Immature natural killer cell (primary cell): Measurements from ENCODE around the gene AK3. TPM values are rescaled to one million over a fixed set of nuclear protein-coding genes. Genes with fewer than 3 reads are reported as not detected.
"Not testable (repeated sequence)": the region's sequence is repeated elsewhere in the genome, so short reads cannot be mapped to it uniquely, and the experiment has no call there.

Experiments used
- DNase-seq, 3 donors: peaks; one replicate each; pipeline ENCODE4 v3.0.0; 2022; ENCODE audit warnings: mixed read lengths in 1 of 3
- H3K27ac Mint-ChIP-seq, 6 donors: one replicate each; pipeline ENCODE4 v1.8.0; 2020; ENCODE audit warnings: mixed read lengths in 6 of 6, mild to moderate bottlenecking in 5 of 6, inconsistent platforms in 4 of 6, moderate library complexity in 3 of 6
- H3K27me3 Mint-ChIP-seq, 3 donors: one replicate each; pipeline ENCODE4 v1.8.0; 2020 to 2021; ENCODE audit warnings: low read depth in 3 of 3, mild to moderate bottlenecking in 3 of 3, mixed read lengths in 3 of 3, moderate library complexity in 3 of 3, inconsistent platforms in 1 of 3
- H3K36me3 Mint-ChIP-seq, 3 donors: one replicate each; pipeline ENCODE4 v1.8.0; 2020; ENCODE audit warnings: mixed read lengths in 3 of 3, inconsistent platforms in 2 of 3, mild to moderate bottlenecking in 2 of 3
- H3K4me1 Mint-ChIP-seq, 2 donors: one replicate each; pipeline ENCODE4 v1.8.0; 2020; ENCODE audit warnings: inconsistent platforms in 2 of 2, mild to moderate bottlenecking in 2 of 2, mixed read lengths in 2 of 2, moderate library complexity in 1 of 2
- H3K4me3 Mint-ChIP-seq, 5 donors: one replicate each; pipeline ENCODE4 v1.8.0; 2020; ENCODE audit warnings: mild to moderate bottlenecking in 5 of 5, mixed read lengths in 5 of 5, inconsistent platforms in 3 of 5, moderate library complexity in 3 of 5
- H3K9me3 Mint-ChIP-seq, 6 donors: one replicate each; pipeline ENCODE4 v1.8.0; 2020; ENCODE audit warnings: mild to moderate bottlenecking in 6 of 6, mixed read lengths in 6 of 6, inconsistent platforms in 4 of 6, moderate library complexity in 3 of 6
- polyA plus RNA-seq, 3 donors: library from polyadenylated mRNA; unstranded; fragments of 300-500 nt; fragmentation: Illumina TruSeq; gene quantifications; one replicate each; pipeline ENCODE4 v1.2.3, GENCODE V29; 2021

The AK3 gene
- 10 to 100 TPM; 36.0 to 41.2 (median 37.2) TPM for polyA plus RNA-seq

- DNase-seq: peak; percentile 89 to 92 (median 91)
- no peaks in the 10 kb centered on the region for H3K9me3 Mint-ChIP-seq
- peaks cover 2 to 7% (median 4%) of the 10 kb centered on the region in 3 donors for H3K27me3 Mint-ChIP-seq
- peak within 1 kb of the TSS; percentile 87 to 97 (median 93) for H3K4me3 Mint-ChIP-seq
- peaks cover 30 to 34% of the 10 kb centered on the region in 2 donors for H3K4me1 Mint-ChIP-seq
- H3K36me3 Mint-ChIP-seq: no peaks in the 10 kb centered on the region
- H3K27ac Mint-ChIP-seq: peak within 1 kb of the TSS; percentile 88 to 97 (median 92)
Measured at GRCh38 chr9:4740638-4741364, at the start of gene AK3. TSS of gene AK3 (minus strand) at chr9:4741202. CDS start at chr9:4741087, 115 bp downstream.

GRCh38 chr9:4788703-4789102 is 47.7 kb upstream of the AK3 start:
- peaks cover 11 to 27% (median 11%) of the 10 kb centered on the region in 3 donors for H3K27me3 Mint-ChIP-seq
- no peaks in the 10 kb centered on the region for H3K9me3 Mint-ChIP-seq
- H3K27ac Mint-ChIP-seq: no peak overlapping the region
- no peak for DNase-seq
- H3K36me3 Mint-ChIP-seq: no peaks in the 10 kb centered on the region
- no peak overlapping the region for H3K4me3 Mint-ChIP-seq
- peaks cover 15 to 18% of the 10 kb centered on the region in 2 donors for H3K4me1 Mint-ChIP-seq

- Mint-ChIP-seq H3K4me3 (no peak overlapping the region), H3K9me3 (no peaks in the 10 kb centered on the region), H3K27me3 (peaks cover 8 to 26% (median 15%) of the 10 kb centered on the region in 3 donors), H3K27ac (no peak overlapping the region), H3K4me1 (peaks cover 10 to 14% of the 10 kb centered on the region in 2 donors), H3K36me3 (no peaks in the 10 kb centered on the region)
- no peak for DNase-seq
Measured at GRCh38 chr9:4787876-4788275, 46.9 kb upstream of the AK3 start.

GRCh38 chr9:4786599-4786998 is 45.6 kb upstream of the AK3 start:
- DNase-seq: no peak
- Mint-ChIP-seq H3K27ac (no peak overlapping the region), H3K9me3 (no peaks in the 10 kb centered on the region), H3K4me1 (peaks cover under 1 to 6% of the 10 kb centered on the region in 2 donors), H3K36me3 (no peaks in the 10 kb centered on the region), H3K27me3 (peaks cover 7 to 19% (median 11%) of the 10 kb centered on the region in 3 donors), H3K4me3 (no peak overlapping the region)

DNA sequence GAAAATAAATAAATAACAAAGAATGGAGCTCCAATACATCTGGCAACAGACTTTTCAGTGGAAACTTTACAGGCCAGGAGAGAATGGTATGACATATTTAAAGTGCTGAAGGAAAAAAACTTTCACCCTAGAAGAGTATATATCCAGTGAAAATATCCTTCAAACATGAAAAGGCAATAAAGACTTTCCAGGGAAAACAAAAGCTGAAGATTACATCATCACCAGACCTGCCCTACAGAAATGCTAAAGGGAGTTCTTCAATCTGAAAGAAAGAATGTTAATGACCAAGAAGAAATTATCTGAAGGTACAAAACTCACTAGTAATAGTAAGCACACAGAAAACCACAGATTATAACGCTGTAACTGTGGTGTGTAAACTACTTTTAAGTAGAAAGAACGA is 43.4 kb upstream of the AK3 start:
- peaks cover 7 to 15% (median 11%) of the 10 kb centered on the region in 3 donors for H3K27me3 Mint-ChIP-seq
- H3K4me1 Mint-ChIP-seq: no peaks in the 10 kb centered on the region
- H3K4me3 Mint-ChIP-seq: no peak overlapping the region
- DNase-seq: no peak
- H3K9me3 Mint-ChIP-seq: no peaks in the 10 kb centered on the region
- H3K27ac Mint-ChIP-seq: no peak overlapping the region
- no peaks in the 10 kb centered on the region for H3K36me3 Mint-ChIP-seq

GRCh38 chr9:4783191-4783590 is 42.2 kb upstream of the AK3 start:
- peaks cover 5 to 13% (median 11%) of the 10 kb centered on the region in 3 donors for H3K27me3 Mint-ChIP-seq
- not testable (repeated sequence) for H3K9me3 Mint-ChIP-seq, H3K4me1 Mint-ChIP-seq, H3K4me3 Mint-ChIP-seq, H3K27ac Mint-ChIP-seq, H3K36me3 Mint-ChIP-seq, DNase-seq

DNA sequence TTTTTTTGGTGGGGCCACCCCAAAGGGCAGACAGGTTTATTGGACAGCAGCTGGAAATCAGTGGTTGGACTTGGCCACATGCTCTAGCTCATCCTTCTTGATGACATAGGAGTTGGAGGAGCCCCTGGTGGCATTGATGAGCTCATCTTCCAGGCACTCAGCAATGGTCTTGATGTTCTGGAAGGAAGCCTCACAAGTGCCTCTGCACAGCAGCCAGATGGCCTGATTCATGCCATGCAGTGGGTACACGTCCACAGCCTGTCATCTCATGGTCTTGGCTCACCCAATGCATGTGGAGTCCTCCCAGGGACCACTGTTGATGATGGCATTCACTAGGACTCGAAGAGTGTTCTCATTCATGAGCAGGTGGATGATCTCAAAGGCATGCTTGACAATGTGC is 40.4 kb upstream of the AK3 start:
- H3K4me3 Mint-ChIP-seq: no peak overlapping the region
- DNase-seq: no peak
- H3K36me3 Mint-ChIP-seq: no peaks in the 10 kb centered on the region
- H3K27me3 Mint-ChIP-seq: peaks cover 0 to 6% (median 6%) of the 10 kb centered on the region in 3 donors
- H3K9me3 Mint-ChIP-seq: no peaks in the 10 kb centered on the region
- H3K27ac Mint-ChIP-seq: no peak overlapping the region
- no peaks in the 10 kb centered on the region for H3K4me1 Mint-ChIP-seq

- H3K9me3 Mint-ChIP-seq: no peaks in the 10 kb centered on the region
- H3K36me3 Mint-ChIP-seq: no peaks in the 10 kb centered on the region
- H3K4me1 Mint-ChIP-seq: no peaks in the 10 kb centered on the region
- H3K4me3 Mint-ChIP-seq: no peak overlapping the region
- H3K27ac Mint-ChIP-seq: no peak overlapping the region
- H3K27me3 Mint-ChIP-seq: peaks cover 0 to 6% (median 5%) of the 10 kb centered on the region in 3 donors
- no peak for DNase-seq
Measured at GRCh38 chr9:4780651-4781050, 39.6 kb upstream of the AK3 start.

DNA sequence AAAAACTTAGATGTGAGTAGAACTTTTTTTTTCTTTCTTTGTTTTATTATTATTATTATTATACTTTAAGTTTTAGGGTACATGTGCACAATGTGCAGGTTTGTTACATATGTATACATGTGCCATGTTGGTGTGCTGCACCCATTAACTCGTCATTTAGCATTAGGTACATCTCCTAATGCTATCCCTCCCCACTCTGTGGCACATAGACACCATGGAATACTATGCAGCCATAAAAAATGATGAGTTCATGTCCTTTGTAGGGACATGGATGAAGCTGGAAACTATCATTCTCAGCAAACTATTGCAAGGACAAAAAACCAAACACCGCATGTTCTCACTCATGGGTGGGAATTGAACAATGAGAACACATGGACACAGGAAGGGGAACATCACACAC is 34.0 kb upstream of the AK3 start:
- H3K4me3 Mint-ChIP-seq, H3K4me1 Mint-ChIP-seq, H3K9me3 Mint-ChIP-seq, H3K27ac Mint-ChIP-seq, H3K27me3 Mint-ChIP-seq, H3K36me3 Mint-ChIP-seq, DNase-seq: not testable (repeated sequence)

DNA sequence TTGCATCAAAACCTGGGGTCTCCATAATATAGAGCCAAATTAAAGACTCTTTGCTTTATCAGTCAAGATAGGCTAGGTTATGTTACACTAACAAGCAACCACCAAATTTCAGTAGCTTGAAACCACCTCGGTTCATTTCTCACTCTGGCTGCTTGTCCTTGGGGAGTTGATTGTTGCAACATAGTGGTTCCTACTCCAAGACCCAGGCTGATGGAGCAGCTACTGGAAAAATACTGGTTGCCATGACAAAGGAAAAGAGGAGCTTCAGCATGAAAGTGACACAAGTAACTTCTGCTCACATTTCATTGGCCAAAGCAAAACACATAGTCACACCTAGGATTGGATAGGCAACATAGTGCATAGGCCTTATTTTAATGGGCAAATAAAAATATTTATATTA is 33.2 kb upstream of the AK3 start:
- Mint-ChIP-seq H3K36me3 (no peaks in the 10 kb centered on the region), H3K4me3 (no peak overlapping the region), H3K27ac (no peak overlapping the region), H3K27me3 (peaks cover 0 to 4% (median 3%) of the 10 kb centered on the region in 3 donors), H3K9me3 (no peaks in the 10 kb centered on the region), H3K4me1 (no peaks in the 10 kb centered on the region)
- no peak for DNase-seq

DNA sequence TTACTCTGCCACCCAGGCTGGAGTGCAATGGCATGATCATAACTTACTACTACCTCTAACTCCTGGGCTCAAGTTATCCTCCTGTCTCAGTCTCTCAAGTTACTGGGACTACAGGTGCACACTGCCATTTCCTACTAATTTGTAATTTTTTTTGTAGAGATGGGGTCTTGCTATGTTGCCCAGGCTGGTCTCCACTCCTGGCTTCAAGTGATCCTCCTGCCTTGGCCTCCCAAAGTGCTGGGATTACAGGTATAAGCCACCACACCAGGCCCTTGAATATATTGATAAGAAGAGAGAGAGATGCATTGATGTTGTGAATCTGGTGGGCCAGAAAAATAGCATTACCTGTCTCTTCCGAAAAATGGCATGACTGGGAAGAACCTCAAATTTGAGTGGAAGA is 30.8 kb upstream of the AK3 start:
- no peak overlapping the region for H3K4me3 Mint-ChIP-seq
- peaks cover 0 to 4% (median 2%) of the 10 kb centered on the region in 3 donors for H3K27me3 Mint-ChIP-seq
- no peak for DNase-seq
- no peaks in the 10 kb centered on the region for H3K9me3 Mint-ChIP-seq
- H3K36me3 Mint-ChIP-seq: no peaks in the 10 kb centered on the region
- H3K4me1 Mint-ChIP-seq: no peaks in the 10 kb centered on the region
- no peak overlapping the region for H3K27ac Mint-ChIP-seq

GRCh38 chr9:4769321-4770080 is 28.5 kb upstream of the AK3 start:
- Mint-ChIP-seq H3K27ac (no peak overlapping the region), H3K4me3 (no peak overlapping the region), H3K9me3 (no peaks in the 10 kb centered on the region), H3K27me3 (peaks cover 0 to 4% (median 2%) of the 10 kb centered on the region in 3 donors), H3K4me1 (no peaks in the 10 kb centered on the region), H3K36me3 (no peaks in the 10 kb centered on the region)
- no peak for DNase-seq

- Mint-ChIP-seq H3K4me3 (no peak overlapping the region), H3K36me3 (no peaks in the 10 kb centered on the region), H3K27ac (no peak overlapping the region), H3K4me1 (no peaks in the 10 kb centered on the region), H3K27me3 (peaks cover 1 to 4% (median 2%) of the 10 kb centered on the region in 3 donors), H3K9me3 (no peaks in the 10 kb centered on the region)
- DNase-seq: no peak
Measured at GRCh38 chr9:4768681-4769080, 27.7 kb upstream of the AK3 start.

DNA sequence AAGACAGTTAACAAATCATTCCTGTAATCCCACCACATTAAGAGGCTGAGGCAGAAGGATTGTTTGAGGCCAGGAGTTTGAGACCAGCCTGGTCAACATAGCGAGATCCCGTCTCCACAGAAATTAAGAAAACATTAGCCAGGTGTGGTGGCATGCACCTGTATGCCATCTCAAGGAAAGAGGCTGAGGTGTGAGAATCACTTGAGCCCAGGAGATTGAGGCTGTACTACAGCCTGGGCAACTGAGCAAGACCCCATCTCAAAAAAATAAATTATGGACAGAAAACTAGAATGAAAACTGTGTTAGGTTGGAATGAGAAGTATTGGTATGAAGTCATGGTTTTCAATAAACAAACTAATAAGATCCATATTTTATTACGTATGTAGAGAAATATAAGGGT is 23.0 kb upstream of the AK3 start:
- H3K27ac Mint-ChIP-seq: no peak overlapping the region
- no peak for DNase-seq
- peaks cover 3 to 7% (median 4%) of the 10 kb centered on the region in 3 donors for H3K27me3 Mint-ChIP-seq
- no peaks in the 10 kb centered on the region for H3K9me3 Mint-ChIP-seq
- no peak overlapping the region for H3K4me3 Mint-ChIP-seq
- H3K4me1 Mint-ChIP-seq: peaks cover 4 to 11% of the 10 kb centered on the region in 2 donors
- H3K36me3 Mint-ChIP-seq: peaks cover 0 to 4% (median 0%) of the 10 kb centered on the region in 3 donors
